ENCODE results near the gene PIGH.

GRCh38 chr14:67569651-67570290, 30.3 kb downstream of the PIGH start:
- no peak for TF ChIP-seq EZH2 (IDR thresholded peaks at IDR 0.05)
- TF ChIP-seq CTCF (IDR thresholded peaks at IDR 0.05), result no peak

All from neural progenitor cell (in vitro differentiated cells).